ENCODE measurements around the gene SRXN1.
"Not testable (repeated sequence)": the region's sequence is repeated elsewhere in the genome, so short reads cannot be mapped to it uniquely, and the experiment has no call there.

SRXN1 gene

GRCh38 chr20:653590-654416 is 803 bp upstream of the SRXN1 start:
- DNase-seq: no peak

DNA sequence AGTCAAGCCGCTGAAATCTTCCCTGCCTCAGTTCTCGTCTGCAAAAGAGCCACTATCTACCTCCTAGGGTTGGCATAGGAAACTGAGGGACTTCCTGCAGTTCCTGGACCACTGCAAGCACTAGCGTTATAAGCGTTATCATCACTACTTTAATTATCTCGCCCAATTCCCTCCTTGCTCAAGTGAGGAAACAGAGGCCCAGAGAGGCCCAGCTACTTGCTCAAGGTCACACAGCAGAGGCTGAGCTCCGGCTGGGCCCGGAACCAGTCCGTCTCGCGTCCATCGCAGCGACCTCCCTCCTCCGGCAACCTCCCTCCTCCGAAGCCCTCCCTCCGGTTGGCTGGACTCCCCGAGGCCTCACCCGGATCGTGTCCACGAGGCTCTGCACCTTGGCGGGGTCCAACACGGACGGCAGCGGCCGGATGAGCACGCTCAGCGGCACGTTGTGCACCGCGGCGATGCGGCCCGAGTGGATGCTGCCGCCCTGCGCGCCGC is 338 bp downstream of the SRXN1 start:
- DNase-seq: peak; percentile 48 to 60

DNA sequence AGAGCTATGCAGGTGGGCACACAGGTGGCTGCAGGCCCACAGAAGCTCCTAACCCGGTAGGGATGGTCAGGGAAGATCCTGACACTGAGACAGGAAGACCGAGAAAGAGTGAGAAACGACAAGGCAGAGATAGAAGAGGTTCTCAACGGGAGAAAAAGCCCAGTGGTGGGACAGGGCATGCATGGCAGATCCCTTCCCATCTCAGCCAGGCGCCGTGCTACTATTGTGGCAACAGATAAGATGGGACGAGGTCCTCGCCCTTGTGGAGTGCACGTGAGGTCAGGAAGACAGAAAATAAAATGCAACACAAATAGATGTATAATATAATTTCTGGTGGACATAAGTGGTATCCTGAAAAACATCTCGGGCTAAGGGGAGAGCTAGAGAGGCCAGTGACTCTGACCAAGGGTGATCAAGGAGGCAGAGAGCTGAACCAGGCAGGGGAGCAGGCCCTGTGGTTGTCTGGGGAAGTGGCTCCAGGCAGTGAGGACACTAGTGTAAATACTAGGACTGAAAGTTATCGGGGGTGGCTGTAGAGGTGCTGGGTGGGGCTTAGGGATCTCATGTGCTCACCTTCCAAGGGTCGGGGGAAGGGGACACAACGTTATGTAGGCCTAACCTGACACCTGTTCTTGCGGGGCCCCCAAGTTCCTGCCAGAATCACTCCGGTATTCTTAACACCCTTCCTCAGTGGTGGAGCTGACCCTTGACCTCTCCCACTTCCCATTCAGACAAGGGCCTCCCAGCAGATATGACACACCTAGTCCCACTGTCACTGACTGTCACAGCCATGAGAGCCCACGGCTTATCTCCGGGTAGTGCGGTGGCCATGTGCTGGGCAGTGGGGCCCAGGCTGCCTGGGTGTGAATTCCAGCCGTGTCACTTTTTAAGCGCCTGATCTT is 1.0 kb downstream of the SRXN1 start:
- DNase-seq: peak in 1 of 2 experiments; percentile 40

GRCh38 chr20:650954-651353 is 2.0 kb downstream of the SRXN1 start:
- DNase-seq: no peak

- no peak for DNase-seq
These were observed 2.7 kb downstream of the SRXN1 start for GRCh38 chr20:650281-650680.

DNA sequence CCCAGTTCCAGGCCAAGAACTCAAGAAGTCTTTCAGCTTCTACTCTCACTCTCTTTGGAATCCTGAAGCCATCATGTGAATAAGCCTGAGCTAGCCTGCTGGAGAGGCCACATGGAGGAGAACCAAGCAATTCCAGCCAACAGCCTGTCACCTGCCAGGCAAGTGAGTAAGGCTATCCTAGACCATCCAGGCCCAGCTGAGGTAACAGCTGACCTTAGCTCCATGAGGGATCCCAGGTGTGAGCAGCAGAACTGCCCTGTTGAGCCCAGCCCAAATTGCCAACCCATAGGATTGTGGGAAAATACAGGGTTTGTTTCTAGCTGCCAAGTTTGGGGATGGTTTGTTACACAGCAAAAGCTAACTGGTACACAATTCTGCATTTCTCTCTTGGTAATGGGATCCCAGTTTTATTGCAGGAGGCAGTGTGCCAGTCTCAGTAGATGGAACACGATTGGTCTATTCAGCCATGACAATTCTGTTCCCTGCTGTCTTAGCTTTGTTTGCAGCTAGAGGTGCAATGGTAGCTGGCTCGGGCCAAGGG is 5.5 kb downstream of the SRXN1 start:
- no peak for DNase-seq

DNA sequence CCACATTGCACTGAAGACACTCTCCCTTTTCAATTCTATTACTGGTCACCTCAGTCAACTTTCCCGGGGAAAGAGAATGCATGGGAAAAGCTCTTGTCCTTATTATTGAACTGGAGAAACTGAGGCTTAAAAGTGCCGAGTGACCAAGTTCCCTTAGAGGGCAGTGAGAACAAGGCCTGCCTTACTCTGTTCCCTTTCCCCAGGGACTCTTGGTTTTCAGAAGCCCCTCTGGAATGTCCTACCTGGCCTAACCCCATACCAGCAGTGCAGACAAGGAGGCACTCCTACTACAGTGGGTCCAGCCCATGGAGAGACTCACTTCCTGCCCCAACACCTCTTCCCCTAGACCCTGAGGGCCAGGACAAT is 6.1 kb downstream of the SRXN1 start:
- no peak for DNase-seq

DNA sequence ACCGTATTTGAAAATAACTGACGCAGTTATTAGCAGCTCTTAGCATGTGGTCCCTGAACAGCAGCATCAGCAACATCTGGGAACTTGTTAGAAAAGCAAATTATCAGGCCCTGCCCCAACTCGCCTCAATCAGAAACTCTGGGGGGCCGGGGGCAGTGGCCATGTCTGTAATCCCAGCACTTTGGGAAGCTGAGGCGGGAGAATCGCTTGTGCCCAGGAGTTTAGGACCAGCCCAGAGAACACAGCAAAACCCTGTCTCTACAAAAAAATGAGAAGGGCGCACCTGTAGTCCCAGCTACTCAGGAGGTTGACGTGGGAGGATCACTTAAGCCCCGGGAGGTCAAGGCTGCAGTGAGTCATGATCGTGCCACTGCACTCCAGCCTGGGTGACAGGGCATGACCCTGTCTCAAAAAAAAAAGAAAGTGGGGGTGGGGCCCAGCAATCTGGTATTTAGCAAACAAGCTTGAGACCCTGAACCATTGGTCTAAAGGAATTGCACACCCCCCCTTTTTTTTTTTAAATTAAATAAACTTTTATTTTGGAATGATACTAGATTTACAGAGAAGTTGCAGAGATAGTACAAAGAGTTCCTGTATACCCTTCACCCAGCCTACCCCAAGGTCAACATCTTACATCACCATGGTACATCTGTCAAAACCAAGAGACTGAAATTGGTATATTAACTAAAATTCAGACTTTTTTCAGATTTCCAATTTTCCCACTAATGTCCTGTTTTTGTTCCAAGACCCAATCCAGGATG is 6.7 kb downstream of the SRXN1 start:
- DNase-seq: no peak

GRCh38 chr20:645318-646106 is 7.5 kb downstream of the SRXN1 start:
- peak; percentile 80 to 87 for DNase-seq

- no peak for DNase-seq
These were observed 8.2 kb downstream of the SRXN1 start for GRCh38 chr20:644692-645317.

DNA sequence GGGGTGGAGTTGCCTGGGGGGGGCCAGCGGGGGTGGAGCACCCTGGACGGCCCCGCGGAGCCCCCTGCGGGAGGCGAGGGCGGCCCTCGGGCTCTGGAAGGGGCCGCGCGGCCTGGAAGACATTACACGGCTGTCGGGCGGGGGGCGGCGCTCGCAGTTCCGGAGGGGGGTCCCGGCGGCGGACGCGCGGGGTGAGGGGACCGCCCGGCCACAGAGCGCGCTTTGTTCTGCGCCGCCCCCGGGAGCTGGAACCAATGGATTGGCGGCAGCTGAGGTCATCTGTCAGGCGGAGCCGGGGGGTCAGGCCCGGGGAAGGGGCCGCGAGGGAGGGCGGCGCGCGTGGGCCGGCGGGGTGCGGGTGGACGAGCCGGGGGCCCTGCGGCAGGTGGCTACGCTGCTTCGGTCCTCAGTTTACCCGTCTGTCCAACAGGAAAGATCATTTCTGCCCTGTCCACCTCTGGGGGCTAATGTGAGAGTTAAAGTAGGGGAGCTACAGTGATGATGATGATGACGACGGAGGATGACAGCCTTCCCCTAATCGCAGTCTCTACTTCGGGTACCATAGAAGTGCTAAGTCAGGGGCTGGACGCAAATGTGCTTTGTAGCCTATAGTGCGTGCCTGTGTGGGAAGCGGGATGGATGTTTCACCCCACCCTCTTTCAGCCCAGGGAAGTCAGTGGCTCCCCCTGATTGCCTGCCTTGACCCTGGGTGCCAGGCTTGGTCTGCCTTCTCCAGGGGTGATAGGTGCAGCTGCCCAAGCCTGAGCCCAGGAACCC is 10.4 kb downstream of the SRXN1 start:
- DNase-seq: no peak

DNA sequence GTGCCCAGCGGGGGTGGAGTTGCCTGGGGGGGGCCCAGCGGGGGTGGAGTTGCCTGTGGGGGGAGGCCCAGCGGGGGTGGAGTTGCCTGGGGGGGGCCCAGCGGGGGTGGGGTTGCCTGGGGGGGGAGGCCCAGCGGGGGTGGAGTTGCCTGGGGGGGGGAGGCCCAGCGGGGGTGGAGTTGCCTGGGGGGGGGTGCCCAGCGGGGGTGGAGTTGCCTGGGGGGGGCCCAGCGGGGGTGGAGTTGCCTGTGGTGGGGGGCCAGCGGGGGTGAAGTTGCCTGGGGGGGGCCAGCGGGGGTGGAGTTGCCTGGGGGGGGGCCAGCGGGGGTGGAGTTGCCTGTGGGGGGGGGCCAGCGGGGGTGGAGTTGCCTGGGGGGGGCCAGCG is 11.0 kb downstream of the SRXN1 start:
- not testable (repeated sequence) for DNase-seq

DNA sequence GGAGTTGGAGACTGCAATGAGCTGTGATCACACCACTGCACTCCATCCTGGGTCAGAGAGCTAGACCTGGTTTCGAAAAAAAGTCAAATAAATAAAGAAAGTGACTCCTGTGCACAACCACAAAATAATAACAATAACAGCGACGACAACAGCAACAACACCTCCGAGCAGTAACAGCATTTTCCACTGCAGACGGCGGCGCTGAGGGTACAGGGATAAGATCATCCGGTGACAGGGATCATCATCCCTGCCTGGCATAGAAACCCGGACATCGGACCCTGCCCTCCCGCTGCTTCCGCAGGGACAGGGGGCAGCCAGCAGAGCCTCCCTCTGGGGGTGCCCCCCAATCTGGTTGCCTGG is 11.5 kb downstream of the SRXN1 start:
- DNase-seq: no peak

DNA sequence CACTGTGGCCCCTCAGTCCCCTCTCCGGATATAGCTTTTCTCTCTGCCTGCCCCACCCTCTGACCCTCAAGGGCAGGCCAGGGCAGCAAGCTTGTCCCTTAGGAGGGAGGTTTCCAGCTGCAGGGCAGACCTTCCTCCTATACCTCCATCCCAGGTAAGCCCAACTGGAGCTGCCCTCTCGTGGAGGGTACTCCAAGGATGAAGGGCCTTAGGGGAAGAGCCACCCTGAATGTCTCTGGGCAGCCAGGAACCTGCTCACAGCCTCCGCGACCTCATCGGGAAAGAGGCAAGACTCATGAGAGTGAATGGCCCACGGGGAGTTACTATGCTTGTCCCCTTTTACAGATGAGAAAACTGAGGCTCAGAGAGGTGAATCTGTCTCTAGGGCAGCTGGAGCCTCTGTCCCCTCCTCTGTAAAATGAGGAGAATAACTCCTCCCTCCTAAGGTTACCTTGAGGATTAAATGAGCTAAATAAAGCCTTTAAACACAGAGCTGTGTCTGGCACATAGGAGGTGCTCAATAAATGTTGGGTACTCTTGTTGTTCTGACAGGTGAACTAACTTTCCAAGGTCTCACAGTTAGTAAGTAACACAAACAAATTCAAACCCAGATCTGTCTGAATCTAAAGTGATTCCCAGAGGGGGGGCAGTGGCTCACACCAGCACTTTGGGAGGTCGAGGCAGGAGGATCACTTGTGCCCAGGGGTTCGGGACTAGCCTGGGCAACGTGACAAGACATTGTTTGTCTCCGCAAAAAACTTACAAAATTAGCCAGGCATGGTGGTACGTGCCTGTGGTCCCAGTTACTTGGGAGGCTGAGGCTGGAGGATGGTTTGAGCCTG is 12.1 kb downstream of the SRXN1 start:
- DNase-seq: no peak

- no peak for DNase-seq
These were observed 14.4 kb downstream of the SRXN1 start for GRCh38 chr20:638579-638978.

- no peak for DNase-seq
These were observed 15.4 kb downstream of the SRXN1 start for GRCh38 chr20:637559-637958.

GRCh38 chr20:635893-636338 is 17.1 kb downstream of the SRXN1 start:
- DNase-seq: no peak

DNA sequence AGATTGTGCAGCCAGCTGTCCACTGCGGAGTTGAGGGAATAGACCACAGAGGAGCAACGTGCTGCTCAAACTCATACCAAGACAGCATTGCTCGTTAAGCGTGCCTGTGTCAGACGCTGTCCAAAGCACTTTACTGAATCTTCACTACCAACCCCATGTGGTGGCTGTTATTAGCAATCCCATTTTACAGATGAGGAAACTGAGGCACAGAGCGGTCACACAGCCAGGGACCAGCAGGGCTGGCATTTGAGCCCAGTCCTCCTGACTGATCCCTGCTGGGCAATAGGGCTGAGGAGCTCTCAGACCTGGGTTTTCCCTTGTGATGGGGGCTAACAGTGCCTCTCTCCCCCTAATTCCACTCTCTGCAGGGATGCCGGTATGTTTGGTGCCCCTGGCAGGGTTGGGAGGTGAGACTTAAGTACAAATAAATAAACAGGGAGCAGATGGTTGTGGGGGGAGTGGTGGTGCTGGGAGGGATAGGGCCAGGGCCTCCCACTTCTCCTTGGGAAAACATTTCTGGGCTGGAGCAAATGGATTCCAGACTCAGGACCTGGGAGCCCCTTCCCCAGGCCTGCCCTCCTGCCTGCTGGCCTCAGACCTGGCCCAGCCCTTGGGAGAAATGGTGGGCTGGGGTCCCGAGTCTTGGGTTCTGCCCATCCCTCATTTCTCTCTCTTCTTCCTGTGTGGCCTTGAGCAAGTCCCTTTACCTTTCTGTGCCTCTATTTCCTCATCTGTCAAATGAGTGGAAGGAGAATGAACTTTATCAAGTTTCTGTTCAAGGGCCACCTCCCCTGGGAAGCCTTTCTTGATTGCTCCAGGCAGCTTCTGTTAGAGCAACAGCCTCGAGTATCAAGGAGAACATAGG is 17.7 kb downstream of the SRXN1 start:
- no peak for DNase-seq
